Colon (tissue), 2 donors: ENCODE results near the gene LRRC23.

Experiments
- FAIRE-seq: peaks from 2 replicates; lab custom pipeline; 2012; peaks lifted over from hg19 to GRCh38; lab: Jason Lieb, UNC
- donor health status: control.
- donor health status: control.

LRRC23 gene

GRCh38 chr12:6958609-6959057 lies 54.0 kb downstream of the LRRC23 start:
- FAIRE-seq, result no peak

GRCh38 chr12:6959058-6959804 lies 54.6 kb downstream of the LRRC23 start:
- no peak for FAIRE-seq

GRCh38 chr12:6959805-6960592 lies 55.4 kb downstream of the LRRC23 start:
- no peak for FAIRE-seq

GRCh38 chr12:6960593-6961277 lies 56.1 kb downstream of the LRRC23 start:
- no peak for FAIRE-seq

- FAIRE-seq, result no peak
Measured at GRCh38 chr12:6961278-6961694, 56.7 kb downstream of the LRRC23 start.

GRCh38 chr12:6961695-6962284 lies 57.2 kb downstream of the LRRC23 start:
- FAIRE-seq, result no peak

- no peak for FAIRE-seq
Measured at GRCh38 chr12:6962285-6963015, 57.8 kb downstream of the LRRC23 start.

- FAIRE-seq, result no peak
Measured at GRCh38 chr12:6963016-6963731, 58.6 kb downstream of the LRRC23 start.
